NCI-H2107 treated with DMSO at 0.1 percent for 48 hours (cell line): Measurements from ENCODE around the gene BLMH.
"Not testable (repeated sequence)": the region's sequence is repeated elsewhere in the genome, so short reads cannot be mapped to it uniquely, and the experiment has no call there.

Experiments
- DNase-seq: peaks from one replicate; lab custom pipeline; 2025; ENCODE audit not compliant: unreplicated experiment; lab: John Stamatoyannopoulos, UW

BLMH gene

DNA sequence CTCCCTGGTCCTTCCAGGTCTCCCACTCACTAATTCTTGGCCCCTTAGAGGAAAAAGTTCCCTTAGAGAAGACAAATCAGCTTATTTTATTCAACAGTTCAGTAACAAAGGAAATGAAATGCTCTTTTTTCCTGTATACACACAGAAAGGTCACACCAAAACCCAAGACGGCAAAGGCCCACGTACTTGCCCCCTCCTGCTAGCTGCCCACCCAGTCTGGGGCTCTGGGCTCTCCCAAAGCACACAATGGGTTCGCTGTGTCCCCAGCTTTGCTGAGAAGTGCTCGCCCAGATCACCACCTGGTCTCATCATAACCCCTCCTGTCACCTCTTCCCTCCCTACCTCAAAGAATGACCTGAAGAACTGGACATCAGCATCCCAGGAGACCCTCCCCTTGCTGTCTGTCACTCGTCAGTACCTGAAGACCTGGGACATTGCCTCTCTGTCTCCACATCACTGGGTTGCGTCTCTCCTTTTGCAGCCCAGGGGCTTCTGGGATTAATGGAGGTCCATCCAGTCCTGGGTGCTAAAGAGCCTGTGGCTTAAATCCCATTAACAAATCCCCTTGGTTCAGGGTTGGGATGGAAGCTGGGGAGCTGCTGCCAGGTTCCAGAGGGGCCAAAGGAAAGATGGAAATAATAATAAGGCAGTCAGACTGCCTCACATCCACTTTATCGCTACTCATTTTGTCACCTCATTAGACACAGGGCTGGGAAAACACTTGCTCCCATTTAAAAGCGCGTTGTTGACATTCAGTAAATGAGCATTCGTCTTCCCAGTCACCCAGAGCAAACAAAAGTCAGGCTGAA lies 59.5 kb downstream of the BLMH start:
- no peak for DNase-seq

DNA sequence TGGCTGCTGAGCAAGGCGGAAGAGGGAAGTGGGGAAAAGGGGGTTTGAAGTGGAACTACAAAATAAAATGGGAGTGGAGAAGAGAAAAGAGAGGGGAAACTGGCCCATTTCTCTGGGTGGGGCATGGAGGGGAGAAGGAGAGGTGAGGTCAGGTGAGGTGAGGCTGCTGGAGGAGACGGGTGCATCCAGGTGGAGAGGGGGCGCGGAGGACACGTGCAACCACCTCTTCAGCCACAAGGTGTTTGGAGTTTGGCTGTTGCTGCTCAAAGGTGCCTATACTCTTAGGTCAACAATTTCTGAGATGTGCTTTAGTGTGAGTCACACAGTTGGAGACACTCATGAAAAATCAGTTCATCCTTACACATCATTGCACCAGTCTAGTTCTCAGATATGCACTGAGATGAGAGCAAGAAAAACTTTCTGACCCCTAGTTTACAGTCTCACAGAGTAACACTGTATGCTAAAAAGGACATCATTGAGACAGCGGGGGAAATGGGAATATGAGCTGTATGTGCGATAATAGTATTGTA lies 61.1 kb downstream of the BLMH start:
- DNase-seq, result no peak

DNA sequence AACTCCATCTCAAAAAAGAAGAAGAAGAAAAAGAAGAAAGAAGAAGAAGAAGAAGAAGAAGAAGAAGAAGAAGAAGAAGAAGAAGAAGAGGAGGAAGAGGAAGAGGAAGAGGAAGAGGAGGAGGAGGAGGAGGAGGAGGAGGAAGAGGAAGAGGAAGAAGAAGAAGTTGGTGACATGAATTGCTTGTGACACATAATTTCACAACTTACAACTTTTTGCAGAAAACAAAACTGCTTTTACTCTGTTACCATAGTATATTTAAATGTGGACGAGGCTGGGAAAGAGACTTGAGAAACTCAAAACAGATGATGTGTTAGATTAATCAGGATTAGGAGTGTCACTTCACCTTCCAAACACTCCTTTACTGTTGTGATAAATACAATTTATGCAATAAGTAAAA lies 61.7 kb downstream of the BLMH start:
- DNase-seq, result not testable (repeated sequence)

DNA sequence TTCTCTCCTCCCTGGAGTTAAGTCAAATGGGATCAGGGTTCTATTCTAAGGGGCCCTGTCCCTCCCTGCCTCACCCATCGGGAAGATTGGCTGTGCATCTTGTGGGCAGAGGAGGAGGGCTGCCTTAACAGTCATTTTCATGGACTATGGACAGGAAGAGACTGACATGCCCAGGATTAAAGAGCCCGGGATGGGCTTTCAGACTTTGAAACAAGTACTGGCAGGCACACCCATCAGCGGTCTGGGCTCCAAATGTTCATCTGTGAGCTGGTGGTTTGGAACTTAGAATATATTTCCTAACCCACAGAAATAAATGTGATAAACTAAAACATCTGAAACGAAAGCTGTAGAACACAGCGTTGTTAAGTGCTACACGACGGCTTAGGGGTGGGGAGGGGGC lies 62.7 kb downstream of the BLMH start:
- DNase-seq, result no peak

DNA sequence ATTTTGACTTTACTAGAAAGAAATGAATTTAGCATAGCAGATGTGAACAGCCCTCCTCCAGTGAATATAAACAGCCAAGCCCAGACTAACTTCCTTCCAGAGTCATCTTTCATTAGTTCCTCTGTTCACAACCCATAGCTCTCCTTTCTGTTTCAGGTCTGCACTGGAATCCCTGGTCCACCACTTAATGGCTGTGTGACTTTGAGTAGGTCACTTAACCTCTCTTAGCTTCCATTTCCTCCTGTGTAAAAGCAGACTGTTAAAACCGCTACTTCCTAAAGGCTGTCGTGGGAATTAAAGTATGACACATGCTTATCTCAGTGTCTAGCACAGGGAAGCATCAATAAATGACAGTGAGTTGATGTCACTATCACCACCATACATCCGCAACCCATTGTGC lies 63.7 kb downstream of the BLMH start:
- DNase-seq, result no peak

DNA sequence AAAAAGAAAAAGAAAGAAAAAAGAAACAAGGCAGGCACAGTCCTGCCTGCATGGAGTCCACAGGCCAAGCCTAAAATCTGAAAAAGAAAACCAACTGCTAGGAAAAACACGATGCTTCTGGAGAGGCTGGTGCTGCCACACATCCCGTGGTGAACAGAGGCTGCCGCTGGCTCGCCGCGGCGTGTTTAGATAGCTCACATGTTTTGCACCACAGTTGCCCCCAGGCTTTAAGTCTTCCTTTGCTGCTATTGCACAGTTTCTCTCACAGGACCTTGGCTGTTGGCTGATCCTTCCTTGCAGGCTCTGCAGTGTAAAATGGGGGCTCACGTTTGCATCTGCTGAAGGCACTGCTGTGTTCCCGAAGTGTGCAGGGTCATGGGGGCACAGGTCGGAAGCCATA lies 64.9 kb downstream of the BLMH start:
- DNase-seq, result no peak

DNA sequence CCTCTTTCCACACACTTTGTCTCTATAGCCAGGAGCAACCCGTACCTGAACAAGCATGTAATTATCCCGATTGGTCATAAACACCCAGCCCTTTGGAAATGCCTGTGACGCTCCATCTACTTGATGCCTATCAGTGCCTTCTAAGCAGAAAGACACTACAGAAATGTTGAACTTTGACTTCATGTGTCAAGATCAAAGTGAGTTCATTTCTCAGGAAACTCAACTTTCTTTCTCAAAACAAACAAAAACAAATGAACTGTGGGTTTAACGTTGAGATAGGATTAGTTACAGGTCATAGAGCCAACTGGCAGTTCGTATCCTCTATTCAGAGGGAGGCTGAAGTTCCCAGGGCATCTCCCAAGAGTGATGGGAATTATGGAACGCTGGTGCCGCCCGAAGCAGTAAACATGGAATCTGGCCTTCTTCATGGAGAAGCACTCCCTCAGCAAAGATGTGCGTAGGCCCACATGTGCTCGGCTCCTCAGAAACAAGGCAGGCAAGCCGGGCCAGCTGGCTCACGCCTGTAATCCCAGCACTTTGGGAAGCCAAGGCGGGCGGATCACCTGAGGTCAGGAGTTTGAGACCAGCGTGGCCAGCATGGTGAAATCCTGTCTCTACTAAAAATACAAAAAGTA lies 65.7 kb downstream of the BLMH start:
- no peak for DNase-seq

DNA sequence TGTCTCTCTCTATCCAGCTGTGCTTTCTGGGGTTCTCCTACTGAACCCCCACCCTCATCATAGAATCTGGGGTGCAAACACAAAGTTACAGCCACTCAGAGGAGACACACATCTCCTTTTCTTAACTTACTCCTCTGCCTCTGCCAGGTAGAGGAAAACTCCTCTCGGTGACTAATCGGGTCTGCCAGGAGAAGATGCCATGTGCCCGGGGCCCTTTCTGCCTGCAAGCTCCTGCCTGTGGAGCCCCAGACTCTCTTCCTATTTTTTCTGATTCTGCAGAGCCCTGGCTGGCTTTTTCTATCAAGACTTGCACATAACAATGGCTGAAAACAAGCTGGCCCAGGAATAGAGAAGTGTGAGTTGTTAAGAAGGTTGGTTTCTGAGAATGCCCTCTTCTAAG lies 66.6 kb downstream of the BLMH start:
- DNase-seq, result no peak

DNA sequence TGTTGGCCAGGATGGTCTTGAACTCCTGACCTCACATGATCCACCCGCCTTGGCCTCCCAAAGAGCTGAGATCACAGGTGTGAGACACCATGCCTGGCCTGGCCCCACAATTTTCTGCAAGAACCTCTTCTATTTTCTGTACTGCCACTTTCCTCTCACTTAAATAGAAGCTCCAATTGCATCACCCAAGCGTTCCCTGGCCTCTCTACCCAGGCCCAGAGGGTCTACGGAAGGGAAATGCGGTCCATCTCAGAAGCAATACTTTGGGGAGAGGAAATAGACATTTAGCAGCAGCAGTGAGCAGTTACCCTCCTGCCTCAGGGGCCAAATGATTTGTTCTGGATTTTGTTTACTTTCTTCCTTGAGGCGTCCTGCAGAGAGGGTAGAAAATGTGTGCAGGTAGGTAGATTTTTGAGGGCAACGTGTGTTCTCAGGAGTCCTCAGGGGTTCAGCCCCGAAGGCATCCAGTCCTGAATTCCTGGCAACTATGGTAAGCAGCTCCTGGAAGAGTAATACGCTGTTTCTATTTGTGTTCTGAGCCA lies 67.3 kb downstream of the BLMH start:
- no peak for DNase-seq

DNA sequence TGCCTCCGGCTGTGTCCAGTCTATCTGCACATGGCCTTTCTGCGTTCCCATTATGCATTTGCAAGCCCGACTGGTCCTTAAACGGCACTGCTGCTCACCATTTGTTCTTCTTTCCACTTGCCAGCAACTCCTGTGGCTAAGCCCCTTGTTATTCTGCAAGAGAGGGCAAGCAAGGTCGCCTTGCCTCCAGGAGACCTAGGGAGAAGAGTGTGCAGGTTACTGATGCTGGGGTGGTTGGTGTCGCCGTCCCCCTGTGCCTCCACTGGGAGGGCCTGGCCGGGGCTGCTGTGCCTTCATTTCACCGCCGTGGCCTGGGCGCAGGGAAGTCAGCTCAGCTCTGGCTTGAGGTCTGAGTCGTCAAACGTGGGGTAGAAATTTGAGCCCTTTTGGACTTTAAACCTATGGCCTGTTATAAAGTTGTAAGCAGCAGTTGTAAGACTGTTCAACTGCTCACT lies 69.0 kb downstream of the BLMH start:
- DNase-seq, result no peak

DNA sequence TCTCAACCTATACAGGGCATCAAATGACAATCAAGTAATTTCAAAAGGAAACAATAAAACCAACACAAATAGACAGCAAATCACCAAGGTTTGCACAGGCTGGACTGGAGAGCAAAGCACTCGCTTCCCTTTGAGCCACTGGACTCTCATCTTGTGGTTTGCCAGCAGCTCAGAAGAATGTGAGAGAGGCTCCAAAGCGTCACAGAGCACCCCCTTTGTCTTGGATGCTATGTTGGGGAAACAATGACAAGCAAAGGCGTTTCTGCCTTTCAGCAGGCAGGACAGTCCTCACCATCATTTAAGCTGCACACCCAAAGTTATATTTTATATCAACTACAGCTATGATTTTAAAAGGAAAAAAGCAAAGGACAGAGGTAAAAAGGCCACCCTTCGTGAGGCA lies 69.5 kb downstream of the BLMH start:
- DNase-seq, result no peak

DNA sequence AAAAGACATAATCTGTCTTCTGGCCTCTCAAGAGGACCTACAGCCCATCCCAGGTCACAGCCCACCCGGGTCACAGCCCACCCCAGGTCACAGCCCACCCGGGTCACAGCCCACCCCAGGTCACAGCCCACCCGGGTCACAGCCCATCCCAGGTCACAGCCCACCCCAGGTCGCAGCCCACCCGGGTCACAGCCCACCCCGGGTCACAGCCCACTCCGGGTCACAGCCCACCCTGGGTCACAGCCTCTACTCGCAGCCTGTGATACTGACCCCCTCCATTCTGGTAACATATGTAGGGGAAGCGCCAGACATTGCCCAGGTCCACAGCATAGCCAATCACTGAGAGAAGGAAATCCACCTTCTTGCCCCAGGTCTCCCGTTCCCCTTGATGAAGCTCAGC lies 70.4 kb downstream of the BLMH start:
- DNase-seq, result no peak

DNA sequence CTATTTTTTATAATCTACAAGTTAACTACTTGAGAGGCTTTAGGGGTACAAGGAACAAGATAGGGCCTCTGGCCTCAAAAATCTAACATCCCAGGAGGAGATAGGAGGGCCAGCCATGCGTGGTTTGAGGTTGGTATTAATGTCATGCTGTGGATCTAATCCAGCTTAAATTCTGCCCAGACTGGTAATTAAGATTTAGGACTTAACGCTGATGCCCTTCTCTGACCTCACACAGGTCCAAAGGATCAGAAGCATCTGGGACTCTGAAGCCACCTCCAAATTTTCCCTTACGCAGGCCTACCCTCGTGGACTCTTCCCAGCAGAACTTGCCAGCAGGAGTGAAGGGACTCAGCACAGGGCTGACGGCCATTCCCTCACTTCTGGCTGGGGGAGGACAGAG lies 71.3 kb downstream of the BLMH start:
- no peak for DNase-seq

DNA sequence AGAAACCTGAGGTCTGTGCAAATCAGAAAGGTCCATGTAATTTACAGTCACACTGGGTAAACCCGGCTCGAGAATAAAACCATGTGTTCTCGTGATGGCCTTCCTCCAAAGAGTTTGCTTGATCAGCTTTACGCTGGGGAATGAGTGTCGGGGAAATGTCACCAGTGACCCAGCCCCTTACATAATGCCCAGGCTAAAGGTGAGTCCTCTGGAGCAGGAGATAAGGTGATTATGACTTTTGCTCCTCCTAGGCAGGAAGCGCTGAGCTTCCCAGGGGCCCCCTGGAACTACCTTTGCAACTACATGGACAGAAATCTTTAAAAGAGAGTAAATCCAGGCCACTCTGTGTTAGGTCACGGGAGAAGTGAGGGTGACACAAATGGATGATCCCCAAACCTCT lies 71.9 kb downstream of the BLMH start:
- DNase-seq, result no peak

DNA sequence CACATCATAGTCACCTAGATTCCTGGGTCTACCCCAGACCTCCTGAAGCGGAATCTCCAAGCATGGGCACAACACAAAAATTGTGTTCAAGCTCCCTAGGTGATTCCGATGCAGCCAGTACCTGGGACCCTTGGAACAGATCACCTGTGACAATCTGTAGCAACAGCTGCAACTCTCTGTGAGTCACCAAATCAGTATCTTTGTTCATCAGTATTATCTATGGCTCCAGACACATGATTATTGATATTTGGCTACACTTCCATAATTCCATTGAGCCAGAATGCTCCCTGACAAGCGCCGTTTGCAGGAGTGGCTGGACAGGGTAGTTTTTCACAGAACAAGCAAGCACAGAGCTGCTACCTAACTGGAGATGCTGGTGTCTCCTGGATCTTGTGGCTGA lies 72.4 kb downstream of the BLMH start:
- DNase-seq, result no peak

DNA sequence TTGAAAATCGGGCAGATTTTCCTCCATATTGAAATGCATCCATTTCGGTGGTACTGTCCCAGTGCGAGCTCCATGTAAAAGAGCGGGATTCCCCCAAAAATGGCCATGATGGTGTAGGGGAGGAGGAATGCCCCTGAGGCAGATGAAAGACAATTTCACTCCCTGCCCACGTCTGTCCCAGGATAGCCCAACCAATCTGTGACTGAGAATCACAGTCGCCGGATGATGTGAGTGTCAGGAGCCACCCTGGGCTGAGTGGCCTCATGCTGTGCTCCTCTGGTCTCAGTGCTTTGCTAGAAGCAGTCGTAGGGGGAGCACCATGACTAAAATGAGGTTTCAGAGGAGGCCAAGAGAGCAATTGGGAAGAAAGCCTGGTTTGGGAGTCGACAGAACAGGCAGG lies 72.9 kb downstream of the BLMH start:
- no peak for DNase-seq

DNA sequence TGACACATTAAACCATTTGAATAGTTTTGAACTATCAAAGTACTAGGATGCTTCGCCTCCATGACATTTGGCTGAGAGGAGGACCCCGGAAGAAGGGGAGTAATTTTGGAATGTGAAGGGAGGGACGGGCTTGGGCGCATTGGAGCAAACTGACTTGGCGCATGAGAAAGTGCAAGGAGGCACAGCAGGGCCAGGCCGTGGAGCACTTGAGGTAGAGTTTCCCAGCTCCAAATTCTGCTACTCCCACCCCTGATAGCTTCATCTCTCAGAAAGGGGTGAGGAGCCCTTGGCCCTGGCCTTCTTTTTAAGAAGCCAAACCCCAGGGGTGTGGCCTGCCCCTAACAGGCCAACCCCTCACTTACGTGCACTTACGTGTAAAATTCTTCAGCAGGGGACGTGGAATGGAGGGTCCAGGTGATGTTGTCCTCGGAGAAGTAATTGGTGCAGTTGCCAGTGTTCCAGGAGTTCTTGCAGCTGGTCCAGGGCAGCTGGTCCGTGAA lies 73.9 kb downstream of the BLMH start:
- no peak for DNase-seq

DNA sequence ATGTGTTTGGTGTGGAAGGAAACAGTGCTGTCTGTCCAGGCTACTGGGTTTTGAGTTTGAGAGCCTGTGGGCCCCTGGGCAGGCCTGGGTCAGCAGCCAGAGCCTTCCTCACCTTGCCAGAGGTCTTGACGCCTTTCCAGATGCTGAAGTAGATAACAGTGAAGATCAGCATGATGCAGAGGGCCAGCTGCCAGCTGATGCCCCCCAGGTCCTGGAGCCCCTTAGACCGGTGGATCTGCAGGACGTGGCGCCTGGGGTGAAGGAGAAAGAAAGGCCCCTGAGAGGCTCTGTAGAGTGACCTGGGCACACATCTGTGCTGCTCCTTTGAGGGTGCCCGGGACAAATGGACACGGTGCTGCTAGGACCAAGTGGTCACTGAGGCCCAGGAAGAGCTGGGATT lies 74.7 kb downstream of the BLMH start:
- no peak for DNase-seq

DNA sequence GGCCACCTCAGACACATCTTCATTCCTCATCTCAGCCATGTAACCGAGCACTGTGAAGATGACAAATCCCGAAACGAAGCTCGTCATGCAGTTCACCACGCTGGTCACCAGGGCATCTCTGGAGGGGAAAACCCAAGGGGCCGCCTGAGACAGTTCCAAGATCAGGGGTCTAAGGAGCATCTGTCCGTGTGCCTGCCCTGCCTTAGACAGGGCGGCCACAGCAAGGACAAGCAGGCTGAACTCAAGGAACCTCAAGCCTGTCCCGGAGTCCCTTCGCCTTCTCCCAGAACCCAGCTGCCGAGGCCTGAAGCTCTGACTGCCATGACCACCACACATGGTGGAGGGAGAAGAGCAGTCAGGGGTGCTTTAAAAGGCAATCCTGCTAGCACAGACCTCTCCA lies 79.0 kb downstream of the BLMH start:
- no peak for DNase-seq

DNA sequence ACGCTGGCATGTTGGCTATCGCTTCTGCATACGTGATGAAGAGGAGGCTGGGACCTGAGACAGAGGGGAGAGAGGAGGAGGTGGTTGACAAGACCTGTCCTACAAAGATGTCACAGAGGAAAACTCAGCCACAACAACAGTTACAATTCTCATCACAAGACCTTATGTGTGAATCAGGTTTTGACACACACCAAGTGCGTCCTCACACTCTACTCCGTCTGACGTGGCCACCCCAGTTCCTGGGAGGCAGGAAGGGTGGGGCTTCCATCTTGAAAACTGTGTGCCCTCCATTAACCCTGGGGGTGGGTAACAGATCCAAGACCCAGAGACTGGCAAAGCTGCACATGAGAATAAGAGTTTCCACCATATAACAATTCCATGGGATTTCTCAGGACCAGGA lies 80.4 kb downstream of the BLMH start:
- DNase-seq, result no peak

DNA sequence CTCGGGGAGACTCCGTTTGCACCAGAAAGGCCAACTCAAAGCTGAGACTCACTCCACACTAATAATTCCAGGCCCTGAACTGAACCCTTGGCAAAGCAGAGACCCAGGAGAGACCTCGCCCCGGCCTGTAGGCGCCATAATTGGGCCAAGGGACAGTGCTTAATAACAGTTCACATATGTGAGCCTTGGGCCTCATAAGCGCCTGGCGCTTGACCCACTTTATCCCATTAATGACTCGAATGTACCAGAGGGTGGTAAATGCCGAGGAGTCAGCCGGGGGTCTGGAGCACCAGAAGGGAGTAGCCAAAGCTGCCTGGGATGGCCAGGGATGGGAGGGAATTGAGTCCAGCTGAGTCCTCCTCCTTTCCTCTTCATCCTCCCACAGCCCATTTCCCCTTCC lies 80.8 kb downstream of the BLMH start:
- no peak for DNase-seq

DNA sequence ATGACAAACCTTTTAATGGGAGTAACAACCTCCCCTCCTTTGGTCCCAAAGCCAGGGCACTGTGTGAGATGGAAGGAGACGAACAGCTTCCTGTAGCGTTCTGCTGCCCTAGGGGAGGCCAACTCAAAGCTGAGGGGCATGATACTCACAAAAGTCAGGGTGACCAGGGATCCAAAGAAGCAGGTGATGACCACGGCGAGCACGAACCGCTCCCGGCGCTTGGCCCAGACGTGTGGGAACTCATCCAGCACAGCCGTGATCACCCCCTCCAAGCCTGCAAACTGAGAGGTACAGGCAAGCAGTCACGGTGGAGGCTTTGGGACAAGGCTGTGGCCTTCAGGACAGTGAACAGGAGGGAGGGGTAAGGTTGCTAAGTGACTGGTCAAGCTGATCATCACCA lies 81.4 kb downstream of the BLMH start:
- DNase-seq, result no peak
